ENCODE measurements around the gene MUTYH.
"Not testable (repeated sequence)": the region's sequence is repeated elsewhere in the genome, so short reads cannot be mapped to it uniquely, and the experiment has no call there.

Gene MUTYH

GRCh38 chr1:45321444-45321843, 18.8 kb downstream of the MUTYH start:
- DNase-seq, result no peak

GRCh38 chr1:45319761-45320160, 20.5 kb downstream of the MUTYH start:
- no peak for DNase-seq

GRCh38 chr1:45317166-45317565, 23.1 kb downstream of the MUTYH start:
- DNase-seq, result no peak

DNA sequence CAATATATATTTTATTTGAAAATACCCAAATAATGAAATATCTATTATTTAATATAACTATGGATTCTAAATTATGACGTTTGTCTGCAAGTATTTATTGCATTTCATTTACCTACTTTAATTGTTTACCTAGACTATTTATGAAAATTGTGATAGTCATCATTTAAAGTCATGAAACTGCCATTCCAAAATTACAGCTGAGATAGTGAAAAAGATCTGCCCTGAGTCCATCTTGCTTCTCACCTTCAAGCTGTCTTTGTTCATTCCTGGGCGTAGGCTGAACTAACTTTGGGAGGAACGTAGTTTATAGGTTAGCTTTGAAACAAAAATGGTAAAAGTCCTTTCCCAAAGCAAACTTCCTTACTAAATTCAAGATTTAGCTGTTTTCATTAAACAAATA, 26.0 kb downstream of the MUTYH start:
- DNase-seq, result no peak

GRCh38 chr1:45306905-45307304, 33.3 kb downstream of the MUTYH start:
- DNase-seq, result no peak

- no peak for DNase-seq
Observed at GRCh38 chr1:45306319-45306718, 33.9 kb downstream of the MUTYH start.

DNA sequence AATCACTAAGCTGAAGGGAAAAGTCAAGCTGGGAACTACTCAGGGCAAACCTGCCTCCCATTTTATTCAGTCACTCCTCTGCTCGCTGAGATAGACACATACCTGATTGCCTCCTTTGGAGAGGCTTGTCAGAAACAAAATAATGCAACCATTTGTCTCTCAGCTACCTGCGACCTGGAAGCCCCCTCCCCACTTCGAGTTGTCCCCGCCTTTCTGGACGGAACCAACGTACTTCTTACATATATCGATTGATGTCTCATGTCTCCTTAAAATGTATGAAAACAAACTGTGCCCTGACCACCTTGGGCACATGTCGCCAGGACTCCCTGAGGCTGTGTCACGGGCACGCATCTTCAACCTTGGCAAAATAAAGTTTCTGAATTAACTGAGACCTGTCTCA, 35.0 kb downstream of the MUTYH start:
- DNase-seq, result no peak

DNA sequence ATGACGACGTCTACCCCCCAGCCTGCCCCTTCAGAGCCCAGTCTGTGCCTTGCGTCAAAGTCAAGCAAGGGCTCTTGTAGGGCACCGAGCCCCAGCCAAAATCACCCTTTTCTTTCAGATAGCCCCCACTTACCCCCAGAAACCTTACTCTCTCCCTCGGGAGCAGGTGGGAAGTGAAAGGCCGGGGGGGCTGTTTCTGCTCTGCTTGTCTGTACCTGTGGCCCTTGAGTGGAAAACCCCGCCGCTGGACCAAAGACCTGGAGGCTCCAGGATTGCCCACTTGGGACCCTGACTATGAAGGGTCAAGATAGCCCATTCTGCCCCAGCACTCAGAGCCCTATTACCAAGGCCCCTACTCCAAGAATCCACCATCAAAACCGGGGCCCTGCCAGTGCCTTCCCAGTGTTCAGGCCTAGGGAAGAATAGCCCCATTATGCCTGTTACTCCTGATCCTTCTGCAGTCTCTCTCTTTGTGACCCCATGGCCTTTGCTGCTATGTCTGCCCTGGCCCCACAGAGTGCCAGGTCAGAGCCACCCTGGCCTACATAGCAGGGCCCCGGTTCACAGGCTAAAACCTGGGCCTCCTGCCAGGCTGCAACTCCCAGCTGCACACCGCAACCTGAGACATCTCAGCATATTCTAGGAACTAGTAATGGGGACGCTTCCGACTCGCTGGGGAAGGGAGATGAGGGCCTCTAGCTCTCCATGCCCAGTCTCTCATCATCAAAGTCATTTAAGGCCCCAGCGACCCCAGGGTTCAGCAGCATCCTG, 35.7 kb downstream of the MUTYH start:
- DNase-seq, result peak; percentile 95

DNA sequence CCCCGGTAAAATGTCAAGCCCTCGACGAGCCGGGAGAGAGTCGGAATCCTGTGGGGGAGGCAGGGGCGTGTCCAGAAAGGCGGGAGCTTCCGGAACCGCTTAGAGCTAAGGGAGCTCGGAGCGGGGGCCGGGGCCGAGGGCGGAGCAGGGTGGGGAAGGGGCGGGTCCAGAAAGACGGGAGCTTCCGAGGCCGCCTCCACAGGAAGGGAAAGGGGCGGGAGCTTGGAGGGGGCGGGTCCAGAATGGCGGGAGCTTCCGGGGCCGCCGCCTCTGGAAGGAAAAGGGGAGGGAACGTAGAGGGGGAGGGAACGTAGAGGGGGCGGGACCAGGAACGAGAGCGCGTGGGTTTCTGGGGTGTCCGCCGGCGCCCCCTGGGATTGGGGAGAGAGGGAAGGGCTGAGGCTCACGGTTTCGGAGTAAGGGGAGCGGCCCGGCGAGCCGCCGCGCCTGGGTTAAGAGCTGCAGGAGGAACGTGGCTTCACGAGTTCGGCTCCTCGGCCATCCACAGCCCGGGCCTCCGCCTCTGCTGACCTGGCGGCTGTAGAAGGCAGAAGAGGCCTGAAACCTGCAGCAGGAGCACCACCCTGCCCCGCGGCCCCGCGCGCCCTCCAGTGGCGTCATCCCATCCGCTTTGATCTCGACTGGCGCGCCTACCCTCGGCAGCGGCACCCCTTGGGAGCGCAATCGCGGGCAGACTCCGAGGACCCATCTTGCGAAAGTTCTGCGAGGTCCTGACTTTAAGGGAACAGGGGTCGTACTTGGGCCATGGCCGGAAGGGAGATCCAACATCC, 36.5 kb downstream of the MUTYH start:
- DNase-seq, result peak; percentile 99

DNA sequence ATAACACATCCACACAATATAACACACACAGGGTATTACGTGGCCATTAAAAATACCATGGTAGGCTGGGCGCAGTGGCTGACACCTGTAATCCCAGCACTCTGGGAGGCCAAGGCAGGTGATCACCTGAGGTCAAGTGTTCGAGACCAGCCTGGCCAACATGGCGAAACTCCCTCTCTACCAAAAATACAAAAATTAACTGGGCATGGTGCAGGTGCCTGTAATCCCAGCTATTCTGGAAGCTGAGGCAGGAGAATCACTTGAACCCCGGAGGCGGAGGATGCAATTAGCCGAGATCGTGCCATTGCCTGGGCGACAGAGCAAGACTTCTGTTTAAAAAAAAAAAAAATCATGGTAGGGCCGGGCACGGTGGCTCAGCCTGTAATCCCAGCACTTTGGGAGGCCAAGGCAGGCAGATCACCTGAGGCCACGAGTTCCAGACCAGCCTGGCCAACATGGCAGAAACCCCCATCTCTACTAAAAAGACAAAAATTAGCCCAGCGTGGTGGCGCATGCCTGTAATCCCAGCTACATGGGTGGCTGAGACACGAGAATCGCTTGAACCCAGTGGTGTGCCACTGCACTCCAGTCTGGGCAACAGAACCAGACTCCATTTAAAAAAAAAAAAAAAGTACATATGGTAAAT, 37.6 kb downstream of the MUTYH start:
- DNase-seq, result no peak

GRCh38 chr1:45300669-45300997, 39.6 kb downstream of the MUTYH start:
- DNase-seq, result no peak

GRCh38 chr1:45299981-45300668, 40.1 kb downstream of the MUTYH start:
- DNase-seq, result peak; percentile 67

DNA sequence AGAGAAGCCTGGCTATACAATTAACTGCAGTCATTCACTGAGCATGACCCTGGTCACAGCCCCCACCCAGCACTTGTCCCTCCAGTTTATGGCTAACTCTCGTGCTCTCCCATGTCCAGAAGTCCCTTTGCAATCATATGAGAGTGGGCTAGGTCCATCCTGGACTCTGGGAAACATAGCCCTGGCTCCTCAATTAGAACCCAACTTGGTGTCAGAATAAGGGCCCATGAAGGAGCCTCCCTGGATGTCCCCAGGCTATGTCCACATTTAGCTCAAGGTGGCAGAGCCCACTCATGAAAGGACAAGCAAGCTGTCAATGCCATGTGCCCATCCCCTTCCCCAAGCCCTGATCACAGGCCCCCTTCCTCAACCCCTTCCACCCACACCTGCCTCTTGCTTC, 40.9 kb downstream of the MUTYH start:
- DNase-seq, result no peak

- DNase-seq, result no peak
Observed at GRCh38 chr1:45297666-45298356, 42.4 kb downstream of the MUTYH start.

GRCh38 chr1:45291716-45292115, 48.5 kb downstream of the MUTYH start:
- no peak for DNase-seq

DNA sequence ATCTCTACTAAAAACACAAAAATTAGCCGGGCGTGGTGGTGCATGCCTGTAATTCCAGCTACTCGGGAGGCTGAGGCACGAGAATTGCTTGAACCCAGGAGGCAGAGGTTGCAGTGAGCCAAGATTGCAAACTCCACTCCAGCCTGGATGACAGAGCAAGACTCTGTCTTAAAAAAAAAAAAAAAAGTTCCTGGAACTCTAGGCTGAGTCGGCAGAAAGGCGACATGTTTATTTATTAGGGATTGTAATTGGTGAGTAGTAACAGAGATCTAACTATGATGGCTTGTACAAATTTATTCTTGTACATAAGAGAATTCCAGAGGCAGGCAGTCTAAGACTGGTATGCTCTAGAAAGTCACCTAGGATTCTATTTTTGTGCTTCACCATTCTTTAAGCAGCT, 49.2 kb downstream of the MUTYH start:
- DNase-seq, result not testable (repeated sequence)

DNA sequence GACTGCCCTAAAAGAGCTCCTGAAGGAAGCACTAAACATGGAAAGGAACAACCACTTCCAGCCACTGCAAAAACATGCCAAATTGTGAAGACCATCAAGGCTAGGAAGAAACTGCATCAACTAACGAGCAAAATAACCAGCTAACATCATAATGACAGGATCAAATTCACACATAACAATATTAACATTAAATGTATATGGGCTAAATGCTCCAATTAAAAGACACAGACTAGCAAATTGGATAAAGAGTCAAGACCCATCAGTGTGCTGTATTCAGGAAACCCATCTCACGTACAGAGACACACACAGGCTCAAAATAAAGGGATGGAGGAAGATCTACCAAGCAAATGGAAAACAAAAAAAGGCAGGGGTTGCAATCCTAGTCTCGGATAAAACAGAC, 53.7 kb downstream of the MUTYH start:
- not testable (repeated sequence) for DNase-seq

DNA sequence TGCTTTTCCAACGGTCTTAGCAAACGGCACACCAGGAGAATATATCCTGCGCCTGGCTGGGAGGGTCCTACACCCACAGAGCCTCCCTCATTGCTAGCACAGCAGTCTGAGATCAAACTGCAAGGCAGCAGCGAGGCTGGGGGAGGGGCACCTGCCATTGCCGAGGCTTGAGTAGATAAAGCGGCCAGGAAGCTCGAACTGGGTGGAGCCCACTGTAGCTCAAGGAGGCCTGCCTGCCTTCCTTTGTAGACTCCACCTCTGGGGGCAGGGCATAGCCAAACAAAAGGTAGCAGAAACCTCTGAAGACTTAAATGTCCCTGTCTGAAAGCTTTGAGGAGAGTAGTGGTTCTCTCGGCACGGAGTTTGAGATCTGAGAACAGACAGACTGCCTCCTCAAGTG, 55.4 kb downstream of the MUTYH start:
- not testable (repeated sequence) for DNase-seq

DNA sequence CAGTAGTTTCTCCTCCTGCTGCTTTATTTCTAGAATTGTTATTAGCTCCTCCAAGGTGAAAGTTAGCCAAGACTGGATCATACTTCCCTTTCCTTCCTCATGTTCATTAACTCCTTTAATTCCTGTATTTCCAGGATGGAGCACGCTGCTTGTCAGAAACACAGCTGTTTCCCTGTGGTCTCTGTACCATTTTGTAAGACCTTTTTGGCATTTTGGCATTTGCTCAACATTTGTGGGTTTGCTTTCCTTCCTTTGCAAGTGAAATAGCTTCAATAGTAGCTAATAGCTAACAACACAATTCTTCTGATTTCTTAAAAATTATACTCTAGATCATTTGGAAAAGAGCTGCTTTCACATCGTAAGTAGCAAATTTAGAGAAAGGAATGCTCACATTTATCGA, 57.9 kb downstream of the MUTYH start:
- DNase-seq, result no peak

Data from RPMI8226 (cell line).